NCI-H524 (cell line): ENCODE results near the gene NOL9.
"Not testable (repeated sequence)": the region's sequence is repeated elsewhere in the genome, so short reads cannot be mapped to it uniquely, and the experiment has no call there.

Source experiments
- DNase-seq, 2 experiments: peaks; one replicate each; lab custom pipeline; 2025; lab: John Stamatoyannopoulos, UW

Gene NOL9

DNA sequence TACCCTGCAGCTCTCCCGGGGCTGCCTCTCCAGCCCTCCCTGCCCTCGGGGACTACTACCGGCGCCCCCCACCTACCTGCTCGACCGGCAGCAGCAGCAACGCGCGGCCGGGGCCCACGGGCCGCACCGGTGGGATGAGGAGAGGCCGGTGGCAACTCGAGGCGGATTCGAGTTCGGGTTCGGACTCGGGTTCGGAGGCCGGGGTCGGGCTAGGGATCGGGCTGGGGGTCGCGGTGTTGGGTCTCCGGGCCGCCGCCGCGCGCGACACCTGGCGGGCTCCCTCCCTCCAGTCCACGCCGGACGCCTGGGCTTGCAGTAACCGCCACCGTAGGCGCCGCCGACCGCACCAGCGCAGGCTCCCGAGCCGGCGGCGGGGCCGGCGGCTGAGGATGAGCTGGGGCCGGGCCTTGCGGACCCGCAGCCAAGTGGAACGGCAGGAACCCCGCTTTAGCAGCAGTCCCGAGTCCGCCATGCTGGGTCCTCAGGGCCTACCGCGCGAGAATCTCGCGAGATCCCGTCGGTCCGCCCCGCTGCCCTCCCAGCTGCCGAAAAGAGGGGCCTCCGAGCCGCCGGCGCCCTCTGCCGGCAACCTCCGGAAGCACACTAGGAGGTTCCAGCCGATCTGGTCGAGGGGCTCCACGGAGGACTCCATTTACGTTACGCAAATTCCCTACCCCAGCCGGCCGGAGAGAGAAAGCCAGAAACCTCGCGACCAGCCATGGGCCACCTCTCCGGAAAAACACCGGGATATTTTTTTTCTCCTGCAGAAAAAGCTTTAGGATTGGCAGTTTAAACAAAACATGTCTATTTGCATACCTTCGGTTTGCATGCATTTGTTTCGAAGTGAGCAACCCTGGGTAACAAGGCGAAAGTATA lies at the start of gene NOL9:
TSS of gene NOL9 (minus strand) at position 483 of the 876 bp plus-strand sequence. CDS start at position 472, 11 bp downstream.
- DNase-seq: peak; percentile 80 to 85

DNA sequence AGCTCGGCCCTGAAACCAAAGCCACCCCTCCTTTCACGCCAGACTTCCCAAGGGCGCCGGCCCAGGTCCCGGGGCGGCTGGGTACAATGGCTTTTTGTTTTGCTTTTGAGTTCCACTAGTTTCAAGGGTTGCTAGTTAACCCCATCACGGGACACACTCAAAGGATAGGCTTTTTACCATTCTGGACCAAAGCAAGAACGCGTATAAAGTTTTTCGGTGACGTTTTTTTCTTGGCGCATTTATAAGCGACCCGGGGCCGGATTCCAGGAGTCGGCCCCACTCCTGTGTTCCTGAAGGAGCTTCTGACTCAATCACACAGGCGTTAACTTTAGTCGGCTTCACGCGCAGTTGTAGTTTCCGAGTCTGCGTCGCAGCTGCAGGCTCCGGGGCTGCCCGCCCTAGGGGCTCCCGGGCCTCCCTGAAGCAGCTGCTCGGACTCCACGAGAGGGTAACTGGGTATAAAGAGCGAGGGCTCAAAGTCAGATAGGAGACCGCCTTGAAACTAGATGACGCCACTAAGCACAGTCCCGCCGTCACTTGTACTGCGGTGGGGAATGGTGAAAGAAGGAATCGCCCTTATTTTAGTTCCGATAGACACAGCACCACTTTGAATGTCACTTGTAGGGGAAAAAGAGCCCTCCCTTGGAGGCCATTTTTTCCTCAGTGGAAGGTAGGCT lies 49.1 kb upstream of the NOL9 start:
- peak in 1 of 2 experiments; percentile 44 for DNase-seq

DNA sequence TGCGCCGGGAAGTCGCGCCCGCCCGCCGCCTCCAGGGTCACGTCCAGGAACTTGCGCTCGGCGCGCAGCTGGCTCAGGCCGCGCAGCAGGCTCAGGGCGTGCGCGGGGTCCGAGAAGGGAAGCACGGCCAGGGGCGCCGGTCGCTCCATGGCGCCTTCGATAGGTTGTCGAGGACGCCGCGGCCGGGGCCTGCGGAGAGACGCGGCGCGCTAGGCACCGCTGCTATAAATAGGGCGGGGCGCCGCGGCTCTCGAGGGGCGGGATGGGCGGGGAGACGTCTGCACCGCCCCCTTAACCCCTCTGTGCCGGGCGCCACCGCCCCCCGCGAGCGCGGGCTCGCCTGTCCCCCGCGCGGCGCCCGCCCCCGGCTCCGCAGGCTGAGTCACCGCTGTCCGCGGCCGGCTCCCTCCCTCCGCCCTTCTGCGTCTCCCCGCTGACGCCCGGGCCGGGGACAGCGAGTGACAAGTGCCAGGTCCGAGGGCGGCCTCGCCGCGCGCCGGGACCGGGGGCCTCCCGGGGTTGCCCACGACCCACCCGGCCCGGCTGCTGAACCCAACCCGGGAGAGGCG lies 48.4 kb upstream of the NOL9 start, which contains the start of gene KLHL21:
TSS of gene KLHL21 (minus strand) at position 201 of the 569 bp plus-strand sequence. CDS start at position 149, 52 bp downstream.
- peak in 1 of 2 experiments; percentile 70 for DNase-seq

DNA sequence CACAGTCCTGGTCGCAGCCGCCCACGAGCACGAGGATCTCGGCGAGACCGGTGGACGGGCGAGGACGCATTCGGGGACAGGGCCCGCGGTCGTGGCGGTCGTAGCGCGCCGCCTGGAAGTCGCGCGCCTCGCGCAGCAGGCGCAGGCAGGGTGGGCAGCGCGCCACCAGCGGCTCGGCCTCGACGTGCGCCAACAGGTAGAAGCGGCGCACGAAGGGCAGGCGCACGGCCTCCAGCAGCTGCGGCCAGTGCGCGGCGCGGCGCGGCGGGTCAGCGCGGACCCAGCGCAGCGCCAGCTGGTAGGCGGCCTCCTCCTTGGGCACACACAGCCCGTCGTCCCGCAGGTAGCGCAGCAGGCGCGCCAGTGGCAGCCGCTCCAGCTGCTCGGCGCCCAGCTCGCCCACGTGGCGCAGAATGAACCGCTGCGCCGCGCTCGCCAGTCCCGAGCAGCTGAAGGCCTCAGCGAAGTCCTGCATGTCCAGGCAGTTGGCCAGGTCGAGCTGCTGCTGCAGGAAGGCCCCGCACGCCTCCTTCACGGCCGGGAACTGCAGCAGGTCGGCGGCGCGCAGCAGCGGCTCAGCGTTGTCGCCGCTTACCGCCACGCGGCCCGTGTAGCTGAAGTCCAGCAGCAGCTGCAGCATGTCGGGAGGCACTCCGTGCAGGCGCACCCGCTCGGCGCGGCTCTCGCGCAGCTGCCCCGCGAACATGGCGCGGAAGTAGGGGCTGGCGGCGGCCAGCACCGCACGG lies 47.8 kb upstream of the NOL9 start:
- peak in 1 of 2 experiments; percentile 53 for DNase-seq

DNA sequence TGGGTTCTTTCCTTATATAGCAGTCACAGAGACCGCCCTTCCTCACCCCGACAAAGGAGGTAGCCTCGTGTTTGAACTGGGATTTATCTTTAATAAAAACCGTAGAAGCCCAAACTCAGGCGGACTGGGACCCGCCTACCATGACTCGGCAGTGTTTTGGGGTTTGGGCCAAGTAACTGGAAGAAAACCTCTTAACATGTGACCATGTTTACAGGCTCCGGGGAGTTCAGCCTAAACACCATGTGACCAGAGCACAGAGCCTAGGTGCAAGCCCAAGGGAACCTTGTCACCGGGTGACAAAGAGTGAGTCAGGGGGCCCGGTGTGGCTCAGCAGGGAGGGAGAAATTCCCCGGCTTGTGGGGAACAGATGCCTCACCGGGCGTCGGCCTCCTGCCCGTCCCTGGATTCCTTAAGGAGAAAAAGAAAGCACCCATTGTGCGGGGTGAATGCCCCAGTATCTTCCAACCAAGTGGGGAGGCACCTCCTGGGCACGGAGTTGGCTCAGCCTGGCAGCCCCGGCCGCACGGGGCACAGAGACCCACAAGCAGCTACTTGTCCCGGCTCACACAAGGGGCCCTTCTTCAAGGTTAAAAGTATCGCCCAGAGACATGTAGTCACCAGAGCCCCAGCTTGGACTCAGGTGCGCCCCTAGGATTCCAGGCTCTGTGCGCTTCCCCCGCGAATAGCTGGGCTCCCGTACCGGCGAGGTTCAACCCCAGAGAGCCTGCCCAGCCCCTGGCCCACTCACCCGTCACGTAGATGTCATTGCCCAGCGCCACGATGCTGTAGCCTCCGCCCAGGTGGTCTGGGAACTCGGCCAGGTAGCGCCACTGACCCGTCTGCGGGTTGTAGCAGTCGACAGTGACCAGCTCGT lies 47.0 kb upstream of the NOL9 start:
- DNase-seq: peak in 1 of 2 experiments; percentile 28

DNA sequence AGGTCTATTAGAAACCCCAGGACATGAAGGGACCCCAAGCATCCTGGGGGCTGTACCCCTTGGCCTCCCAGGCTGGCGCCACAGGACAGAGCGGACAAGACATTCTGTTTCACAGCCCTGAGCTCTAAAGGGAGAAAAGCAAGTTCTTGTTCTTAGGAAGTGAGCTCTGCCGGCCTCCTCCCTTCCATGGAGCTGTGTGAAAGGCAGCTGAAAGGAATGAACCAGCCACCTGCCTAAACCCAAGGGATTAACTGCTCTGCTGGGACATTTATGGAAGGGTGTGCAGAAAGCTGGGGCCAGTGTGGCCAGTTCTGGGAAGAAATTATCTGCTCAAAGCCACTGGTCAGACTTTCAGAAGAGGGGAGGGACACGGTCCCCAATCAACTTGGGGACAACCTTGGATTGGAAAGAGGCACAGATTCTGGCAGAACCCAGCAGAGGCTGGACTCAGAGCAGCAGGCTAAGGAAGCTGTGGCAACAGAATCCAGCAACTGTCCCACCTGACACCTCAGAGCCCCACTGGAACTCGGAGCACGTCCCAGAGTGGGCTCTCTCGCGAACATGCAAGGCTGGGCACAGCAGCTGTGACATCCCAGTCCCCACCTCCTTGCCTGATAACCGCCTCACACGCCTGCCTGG lies 46.2 kb upstream of the NOL9 start:
- DNase-seq: peak in 1 of 2 experiments; percentile 15

DNA sequence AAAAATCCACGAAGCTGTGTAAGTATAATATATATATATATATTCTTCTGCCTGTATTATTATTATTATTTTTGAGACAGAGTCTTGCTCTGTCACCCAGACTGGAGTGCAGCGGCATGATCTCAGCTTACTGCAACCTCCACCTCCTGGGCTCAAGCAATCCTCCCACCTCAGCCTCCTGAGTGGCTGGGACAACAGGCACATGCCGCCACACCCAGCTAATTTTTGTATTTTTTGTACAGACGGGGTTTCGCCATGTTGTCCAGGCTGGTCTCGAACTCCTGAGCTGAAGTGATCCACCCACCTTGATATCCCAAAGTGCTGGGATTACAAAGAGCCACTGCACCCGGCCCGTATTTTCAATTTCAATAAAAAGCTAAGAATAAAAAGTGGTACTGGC lies 45.7 kb upstream of the NOL9 start:
- not testable (repeated sequence) for DNase-seq

DNA sequence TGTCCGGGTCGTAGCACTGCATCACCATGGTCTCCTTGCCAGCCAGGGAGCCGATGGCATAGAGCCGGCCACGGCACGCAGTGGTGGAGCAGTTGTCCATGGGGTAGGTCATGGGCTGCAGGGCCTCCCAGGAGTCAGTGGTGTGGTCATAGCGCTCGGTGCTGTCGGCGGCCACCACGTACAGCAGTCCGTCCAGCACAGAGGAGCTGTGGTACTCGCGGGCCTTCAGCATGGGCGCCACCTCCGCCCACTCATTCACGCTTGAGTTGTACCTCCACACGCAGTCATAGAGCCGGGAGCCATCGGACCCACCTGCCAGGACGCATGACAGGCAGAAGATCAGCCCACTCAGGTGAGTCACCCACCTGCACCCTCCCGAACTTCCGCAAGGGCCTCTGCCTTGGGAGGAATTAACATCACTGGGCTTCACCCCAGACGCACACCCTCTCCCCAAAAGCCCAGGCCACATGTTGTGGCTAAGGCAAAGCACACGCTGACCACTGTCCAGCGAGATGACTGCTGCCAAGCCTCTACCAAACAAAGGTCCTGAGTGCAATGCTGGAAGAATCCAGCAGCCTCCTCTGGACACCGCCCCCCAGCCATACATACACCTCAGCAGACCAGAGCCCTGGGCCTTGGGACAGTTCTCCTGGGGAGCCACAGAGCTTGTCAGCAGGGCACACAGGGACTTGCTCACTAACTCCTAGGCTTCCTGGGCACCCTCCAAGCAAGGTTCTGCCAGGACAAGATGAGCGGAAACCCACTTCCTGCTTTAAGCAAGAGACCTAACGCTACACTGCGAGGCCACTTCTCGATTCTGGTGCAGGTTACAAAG lies 45.0 kb upstream of the NOL9 start:
- DNase-seq: no peak

DNA sequence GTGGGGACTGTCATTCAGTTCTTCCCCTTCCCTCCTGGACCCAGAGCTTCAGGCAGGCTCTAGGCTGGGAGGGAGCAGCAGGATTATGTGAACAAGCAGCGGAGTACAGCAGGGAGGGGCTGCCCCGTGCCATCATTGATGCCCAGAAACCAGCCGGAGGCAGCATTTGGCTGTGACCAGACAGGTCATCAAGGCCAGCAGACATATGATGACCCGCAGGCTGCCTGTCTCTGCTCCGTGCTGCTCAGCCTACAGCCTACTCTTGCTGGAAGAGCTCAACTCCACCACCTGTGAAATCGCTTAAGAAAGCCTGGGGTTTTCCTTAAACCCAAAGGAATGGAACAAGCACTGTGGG lies 43.4 kb upstream of the NOL9 start:
- DNase-seq: no peak

DNA sequence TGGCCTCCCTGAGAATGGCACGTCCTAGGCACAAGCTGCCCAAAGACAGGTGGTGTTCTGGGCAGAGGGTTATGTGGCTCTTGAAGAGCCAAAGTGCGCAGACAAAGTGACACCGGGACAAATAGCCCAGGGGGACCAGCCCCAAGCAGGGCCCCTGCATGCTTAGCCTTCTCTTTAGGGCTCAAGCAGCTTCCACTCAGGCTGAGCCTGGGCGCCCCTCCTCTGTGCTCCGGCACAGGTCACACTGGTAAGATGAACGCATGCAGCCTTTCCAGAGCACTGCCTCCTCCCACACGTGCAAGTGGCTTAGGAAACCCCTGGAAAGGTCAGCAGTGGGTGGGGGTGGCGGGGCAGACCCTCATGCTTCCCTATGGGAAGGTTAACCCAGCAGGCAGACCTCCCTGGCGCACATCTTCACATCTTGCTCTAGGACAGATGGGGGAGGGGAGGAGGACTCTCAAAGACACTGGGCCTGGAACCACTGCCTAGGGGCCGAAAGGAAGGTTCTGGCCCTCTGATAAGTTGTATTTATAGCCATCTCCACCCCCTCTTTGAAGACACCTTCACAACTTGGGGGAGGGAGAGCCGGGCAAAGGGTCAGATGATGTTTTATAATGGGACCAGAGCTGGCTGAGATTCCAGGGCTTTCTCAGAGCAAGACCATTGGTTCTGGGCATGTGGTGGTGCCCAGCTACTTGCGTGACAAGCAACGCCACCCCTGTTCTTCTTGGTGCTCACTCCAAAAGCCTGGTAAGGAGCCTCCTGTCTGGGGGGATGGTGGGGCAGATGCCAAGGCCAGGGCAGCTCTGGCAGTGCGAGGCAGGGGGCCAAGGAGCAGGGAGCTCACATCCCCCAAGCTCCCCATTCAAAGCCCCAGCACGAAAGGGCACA lies 42.8 kb upstream of the NOL9 start:
- DNase-seq: no peak

DNA sequence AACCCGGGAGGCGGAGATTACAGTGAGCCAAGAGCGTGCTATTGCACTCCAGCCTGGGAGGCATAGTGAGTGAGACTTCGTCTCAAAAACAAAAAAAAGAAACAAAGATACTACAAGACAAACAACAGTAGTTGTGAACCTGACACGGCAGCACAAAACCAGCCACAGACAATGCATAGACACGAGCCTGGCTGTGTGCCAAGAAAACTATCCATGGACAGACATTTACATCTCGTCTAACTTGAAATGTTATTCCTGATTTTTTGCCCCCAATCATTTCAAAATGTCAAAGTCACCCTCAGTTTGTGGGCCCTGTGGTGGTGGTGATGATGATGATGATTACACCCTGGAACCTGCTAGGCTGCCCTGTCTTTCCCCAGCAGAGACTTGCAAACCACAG lies 42.0 kb upstream of the NOL9 start:
- DNase-seq: no peak

DNA sequence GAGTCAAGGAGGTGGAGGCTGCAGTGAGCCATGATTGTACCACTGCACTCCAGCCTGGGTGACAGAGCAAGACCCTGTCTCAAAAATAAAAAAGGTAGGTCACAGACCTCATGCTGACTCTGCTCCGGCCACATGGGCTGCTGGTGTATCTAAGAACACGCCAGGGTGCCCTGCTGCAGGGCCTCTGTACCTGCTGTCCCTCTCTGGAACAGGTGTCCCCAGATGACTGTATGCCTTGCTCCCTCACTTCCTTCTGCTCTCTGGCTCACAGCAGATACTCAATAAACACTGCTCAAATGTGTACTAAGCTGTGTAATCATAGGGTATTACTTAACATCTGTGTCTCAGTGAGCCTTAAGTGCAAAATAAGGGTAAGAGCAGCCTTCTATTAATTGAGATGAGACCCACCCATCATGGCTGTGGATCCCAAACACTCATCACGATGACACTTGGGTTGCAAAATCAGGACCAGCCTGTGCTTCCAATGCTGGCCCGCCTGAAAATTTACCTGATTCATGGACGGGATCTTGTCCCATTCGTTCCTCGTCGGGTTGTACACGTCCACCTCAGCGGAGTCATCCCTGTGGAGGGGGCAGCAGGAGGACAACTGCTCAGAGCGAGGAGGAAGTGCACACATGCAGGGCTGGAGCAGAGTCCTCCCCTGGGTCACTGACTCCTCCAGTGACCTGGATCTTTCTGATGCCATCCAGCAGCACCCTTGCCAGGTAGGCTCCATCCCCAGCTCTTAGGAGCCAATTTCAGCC lies 40.8 kb upstream of the NOL9 start:
- peak in 1 of 2 experiments; percentile 51 for DNase-seq

DNA sequence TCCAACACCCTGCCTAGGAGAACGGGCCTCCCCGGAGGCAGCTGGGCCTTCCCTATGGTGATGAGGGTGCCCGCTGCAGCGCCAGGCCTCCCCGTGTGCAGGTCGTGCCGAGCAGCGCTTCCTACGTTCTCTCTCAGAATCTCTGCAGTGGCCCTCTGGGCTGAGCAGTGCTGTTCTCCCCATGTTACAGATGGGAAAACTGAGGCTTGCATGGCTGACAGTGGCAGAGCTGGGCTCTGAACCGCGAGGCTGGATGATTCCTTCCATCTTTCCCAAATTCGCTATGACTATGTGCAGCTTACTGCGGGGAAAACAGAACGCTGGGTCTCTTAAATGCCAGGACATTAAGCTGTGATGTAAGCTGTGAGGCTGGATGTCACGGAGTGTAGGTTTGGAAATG lies 39.5 kb upstream of the NOL9 start:
- no peak for DNase-seq

DNA sequence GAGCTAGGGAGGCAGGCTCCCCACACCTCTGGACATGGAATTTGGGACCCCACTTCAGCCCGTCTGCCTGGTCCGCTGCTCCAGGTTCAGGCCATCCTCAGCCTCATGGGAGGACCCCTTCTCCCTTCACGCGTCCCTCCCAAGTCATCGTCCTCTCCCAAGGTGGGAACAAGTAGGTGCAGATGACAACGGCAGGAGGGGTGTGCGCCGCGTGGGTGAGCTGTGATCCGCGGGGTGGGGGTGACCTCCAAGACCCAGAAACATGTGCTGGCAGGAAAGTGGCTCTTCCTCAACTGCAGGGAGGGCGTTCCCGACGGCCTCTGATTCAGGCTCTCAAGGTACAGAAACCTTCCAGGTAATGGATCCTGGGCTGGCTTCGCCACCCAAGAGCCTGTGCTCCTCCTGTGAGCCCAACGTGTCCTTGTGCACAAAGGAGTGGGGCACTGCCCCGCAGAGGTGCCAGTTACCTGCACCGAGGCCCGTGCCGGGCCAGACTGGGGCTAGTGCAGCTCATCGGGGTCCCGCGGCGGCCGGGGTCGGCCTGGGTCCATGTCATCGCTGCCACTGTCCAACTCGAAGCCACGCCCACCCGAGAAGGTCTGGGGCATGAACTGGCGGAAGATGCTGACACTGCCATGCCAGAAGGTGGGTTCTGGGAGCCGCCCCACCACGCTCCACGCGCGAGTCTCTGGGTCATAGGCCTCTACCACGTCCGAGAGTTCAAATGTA lies 38.7 kb upstream of the NOL9 start:
- no peak for DNase-seq

DNA sequence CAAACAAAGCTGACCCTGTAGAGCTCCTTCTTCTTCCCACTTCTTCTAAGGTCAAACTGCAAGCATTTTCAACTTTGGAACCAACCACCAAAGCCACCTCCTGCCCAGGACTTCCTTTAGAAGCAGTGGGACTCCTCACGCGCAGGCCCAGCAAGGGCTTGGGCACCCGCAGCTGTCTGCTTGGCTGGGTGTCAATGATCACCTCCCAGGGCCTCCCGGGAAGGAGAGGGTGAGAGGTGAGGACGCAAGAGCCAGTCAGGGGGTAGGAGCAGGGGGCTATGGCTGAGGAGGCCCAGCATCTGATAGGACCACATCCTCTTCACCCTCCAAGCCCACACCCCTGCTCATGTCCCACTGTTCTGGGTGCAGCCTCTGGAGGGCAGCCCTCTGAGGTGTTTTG lies 38.1 kb upstream of the NOL9 start:
- DNase-seq: no peak

DNA sequence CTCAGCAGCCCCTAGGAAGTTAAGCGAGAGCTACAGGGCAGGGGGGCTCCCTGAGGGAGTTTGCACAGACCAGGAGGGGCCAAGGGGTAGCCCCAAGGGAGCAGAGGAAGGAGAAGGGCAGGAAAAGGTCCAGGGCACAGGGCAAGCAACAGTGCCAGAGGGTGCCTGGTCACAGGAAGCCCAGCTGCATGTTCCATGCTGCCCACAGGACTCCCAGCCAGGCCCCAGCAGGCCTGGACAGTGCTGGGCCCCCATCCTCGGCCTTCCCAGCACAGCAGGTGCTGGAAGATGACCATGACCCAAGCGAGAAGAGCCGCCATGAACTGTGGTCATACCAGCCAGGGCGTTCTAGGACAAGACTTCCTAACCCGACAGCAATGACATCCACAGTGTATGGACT lies 37.3 kb upstream of the NOL9 start:
- no peak for DNase-seq

DNA sequence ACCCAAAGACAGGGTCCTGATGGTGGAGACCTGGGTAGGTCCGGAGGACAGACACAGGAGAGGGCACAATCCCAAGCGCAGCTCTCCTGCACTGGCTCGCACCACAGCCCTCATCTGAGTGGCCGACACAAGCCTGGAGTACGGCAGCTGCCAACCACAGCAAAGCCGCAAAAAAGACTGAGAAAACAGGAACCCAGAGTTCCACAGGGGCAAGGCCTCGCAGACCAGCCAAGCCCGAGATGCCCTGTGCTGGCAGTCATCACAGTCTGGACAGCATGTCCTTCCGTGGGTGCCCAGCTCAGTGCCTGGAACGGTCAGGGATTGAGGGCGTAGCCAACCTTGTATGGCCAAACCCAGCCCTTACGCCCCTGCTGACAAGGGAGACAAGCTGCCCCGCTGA lies 36.9 kb upstream of the NOL9 start:
- DNase-seq: no peak
